H9 (cell line): ENCODE results near the gene EIF6. TPM values are rescaled to one million over a fixed set of nuclear protein-coding genes. Genes with fewer than 3 reads are reported as not detected.

ENCODE experiments used
- DNase-seq: peaks from one replicate; pipeline ENCODE4 v3.0.0-alpha.2; 2017
- H2AFZ ChIP-seq: one replicate; pipeline ENCODE4 v1.6.1; 2013; ENCODE audit warnings: mild to moderate bottlenecking, low read length, control low read depth, moderate library complexity
- H2AK5ac ChIP-seq: 2 replicates; pipeline ENCODE4 v1.6.1; 2013; ENCODE audit warnings: low read length, control low read depth, mixed read lengths; ENCODE audit not compliant: insufficient read length
- H2BK120ac ChIP-seq: one replicate; pipeline ENCODE4 v1.6.1; 2013; ENCODE audit warnings: low read depth, mild to moderate bottlenecking, low read length, control low read depth, inconsistent platforms; ENCODE audit not compliant: poor library complexity, severe bottlenecking
- H2BK12ac ChIP-seq: 2 replicates; pipeline ENCODE4 v1.6.1; 2013; ENCODE audit warnings: low read length, control low read depth, mixed read lengths, low read depth; ENCODE audit not compliant: insufficient read length
- H2BK15ac ChIP-seq: 2 replicates; pipeline ENCODE4 v1.6.1; 2013; ENCODE audit warnings: low read depth, low read length, control low read depth
- H2BK20ac ChIP-seq: one replicate; pipeline ENCODE4 v1.6.1; 2013; ENCODE audit warnings: low read depth, mild to moderate bottlenecking, low read length, control low read depth, inconsistent platforms; ENCODE audit not compliant: poor library complexity, severe bottlenecking
- H2BK5ac ChIP-seq: 2 replicates; pipeline ENCODE4 v1.6.1; 2013; ENCODE audit warnings: low read length, control low read depth, mixed read lengths; ENCODE audit not compliant: insufficient read length
- H3K14ac ChIP-seq: 2 replicates; pipeline ENCODE4 v1.6.1; 2013; ENCODE audit warnings: low read length, control low read depth; ENCODE audit not compliant: insufficient read depth
- H3K18ac ChIP-seq: 2 replicates; pipeline ENCODE4 v1.6.1; 2013; ENCODE audit warnings: low read depth, mild to moderate bottlenecking, mixed read lengths, low read length, control low read depth; ENCODE audit not compliant: insufficient read length
- H3K23ac ChIP-seq: 2 replicates; pipeline ENCODE4 v1.6.1; 2013; ENCODE audit warnings: low read length, control low read depth, mixed read lengths, low read depth; ENCODE audit not compliant: insufficient read length
- H3K23me2 ChIP-seq: 2 replicates; pipeline ENCODE4 v1.6.1; 2013; ENCODE audit warnings: low read depth, mild to moderate bottlenecking, mixed read lengths, low read length, control low read depth; ENCODE audit not compliant: insufficient read length, poor library complexity, severe bottlenecking
- H3K27ac ChIP-seq: 2 replicates; pipeline ENCODE4 v1.5.1; 2013; ENCODE audit warnings: low read length, control low read depth, mixed read lengths, low read depth; ENCODE audit not compliant: insufficient read length
- H3K27me3 ChIP-seq: 2 replicates; pipeline ENCODE4 v1.6.1; 2013; ENCODE audit warnings: low read length, control low read depth, inconsistent platforms; ENCODE audit not compliant: insufficient read depth
- H3K4ac ChIP-seq: 2 replicates; pipeline ENCODE4 v1.6.1; 2013; ENCODE audit warnings: low read depth, mild to moderate bottlenecking, control low read depth, inconsistent platforms, low read length, moderate library complexity
- H3K4me1 ChIP-seq: 2 replicates; pipeline ENCODE4 v1.6.1; 2013; ENCODE audit warnings: low read length, control low read depth, inconsistent platforms; ENCODE audit not compliant: insufficient read depth
- H3K4me2 ChIP-seq: 2 replicates; pipeline ENCODE4 v1.6.1; 2013; ENCODE audit warnings: low read length, control low read depth, mixed read lengths; ENCODE audit not compliant: insufficient read length, insufficient read depth
- H3K56ac ChIP-seq: 2 replicates; pipeline ENCODE4 v1.6.1; 2013; ENCODE audit warnings: low read depth, mild to moderate bottlenecking, mixed read lengths, low read length, control low read depth; ENCODE audit not compliant: insufficient read length
- H3K79me1 ChIP-seq: 2 replicates; pipeline ENCODE4 v1.6.1; 2013; ENCODE audit warnings: low read depth, mild to moderate bottlenecking, moderate library complexity, low read length, control low read depth, inconsistent platforms; ENCODE audit not compliant: insufficient read depth, poor library complexity, severe bottlenecking
- H3K79me2 ChIP-seq: 2 replicates; pipeline ENCODE4 v1.6.1; 2013; ENCODE audit warnings: low read length, control low read depth, inconsistent platforms; ENCODE audit not compliant: insufficient read depth
- H3K9ac ChIP-seq: 2 replicates; pipeline ENCODE4 v1.6.1; 2013; ENCODE audit warnings: low read length, control low read depth, mixed read lengths; ENCODE audit not compliant: insufficient read length; ENCODE audit errors: extremely low read depth
- H3K9me3 ChIP-seq: one replicate; pipeline ENCODE4 v1.6.1; 2013; ENCODE audit warnings: low read depth, low read length, inconsistent platforms; ENCODE audit not compliant: control insufficient read depth
- H3T11ph ChIP-seq: one replicate; pipeline ENCODE4 v1.6.1; 2013; ENCODE audit warnings: mild to moderate bottlenecking, low read length, control low read depth, inconsistent platforms
- H4K20me1 ChIP-seq: one replicate; pipeline ENCODE4 v1.6.1; 2013; ENCODE audit not compliant: control insufficient read depth, insufficient read length, insufficient read depth
- H4K5ac ChIP-seq: 2 replicates; pipeline ENCODE4 v1.6.1; 2013; ENCODE audit warnings: low read depth, mild to moderate bottlenecking, mixed read lengths, low read length, control low read depth; ENCODE audit not compliant: insufficient read length
- H4K8ac ChIP-seq: replicated peaks from 2 replicates; pipeline ENCODE4 v1.6.1; 2013; ENCODE audit warnings: low read length, control low read depth, mixed read lengths, low read depth; ENCODE audit not compliant: insufficient read length
- H4K91ac ChIP-seq: 2 replicates; pipeline ENCODE4 v1.6.1; 2013; ENCODE audit warnings: low read depth, mild to moderate bottlenecking, moderate library complexity, mixed read lengths, low read length, control low read depth; ENCODE audit not compliant: insufficient read length
- H3K27ac Mint-ChIP-seq, 3 experiments: 2 replicates in 2 of 3; 3 replicates in 1 of 3; pipeline ENCODE4 v1.8.0; 2020 to 2021; ENCODE audit warnings: mixed read lengths in 3 of 3, mild to moderate bottlenecking in 1 of 3, moderate library complexity in 1 of 3
- H3K27me3 Mint-ChIP-seq: 2 replicates; pipeline ENCODE4 v1.8.0; 2021; ENCODE audit warnings: low read depth, mild to moderate bottlenecking, moderate library complexity, mixed read lengths
- H3K36me3 Mint-ChIP-seq, 3 experiments: 2 replicates in 2 of 3; 3 replicates in 1 of 3; pipeline ENCODE4 v1.8.0; 2020 to 2021; ENCODE audit warnings: low read depth in 3 of 3, mixed read lengths in 3 of 3; ENCODE audit not compliant: insufficient read depth in 1 of 3
- H3K4me1 Mint-ChIP-seq, 2 experiments: 2 replicates each; pipeline ENCODE4 v1.8.0; 2020; ENCODE audit warnings: mixed read lengths in 2 of 2
- H3K4me3 Mint-ChIP-seq, 2 experiments: 2 replicates in 1 of 2; 3 replicates in 1 of 2; pipeline ENCODE4 v1.8.0; 2020 to 2021; ENCODE audit warnings: mild to moderate bottlenecking in 2 of 2, mixed read lengths in 2 of 2, moderate library complexity in 1 of 2
- H3K9me3 Mint-ChIP-seq, 2 experiments: 2 replicates in 1 of 2; 3 replicates in 1 of 2; pipeline ENCODE4 v1.8.0; 2020; ENCODE audit warnings: mild to moderate bottlenecking in 2 of 2, mixed read lengths in 2 of 2, moderate library complexity in 1 of 2
- WGBS: extraction: QIAGEN DNeasy Blood & Tissue Kit; methylation state at CpG from one replicate; pipeline ENCODE4 v1.1.7; 2013; ENCODE audit warnings: missing lambda C conversion rate, low lambda C conversion rate, mixed read lengths; ENCODE audit not compliant: insufficient read length; ENCODE audit errors: extremely low coverage; 5-methylcytosine and 5-hydroxymethylcytosine counted together
- total RNA-seq: library from RNA; stranded (reverse); gene quantifications from 2 replicates; pipeline ENCODE4 v1.2.1, GENCODE V29; 2021
- TF ChIP-seq, protein P1 (sequence below): fragments of 200-600 bp; sonication (generic); conservative IDR thresholded peaks from 3 replicates; pipeline ENCODE4 v1.8.0; 2021; ENCODE audit warnings: antibody characterized with exemption, mild to moderate bottlenecking

The EIF6 gene
- total RNA-seq, 1 experiment from 2014 or later = 150 TPM

DNA sequence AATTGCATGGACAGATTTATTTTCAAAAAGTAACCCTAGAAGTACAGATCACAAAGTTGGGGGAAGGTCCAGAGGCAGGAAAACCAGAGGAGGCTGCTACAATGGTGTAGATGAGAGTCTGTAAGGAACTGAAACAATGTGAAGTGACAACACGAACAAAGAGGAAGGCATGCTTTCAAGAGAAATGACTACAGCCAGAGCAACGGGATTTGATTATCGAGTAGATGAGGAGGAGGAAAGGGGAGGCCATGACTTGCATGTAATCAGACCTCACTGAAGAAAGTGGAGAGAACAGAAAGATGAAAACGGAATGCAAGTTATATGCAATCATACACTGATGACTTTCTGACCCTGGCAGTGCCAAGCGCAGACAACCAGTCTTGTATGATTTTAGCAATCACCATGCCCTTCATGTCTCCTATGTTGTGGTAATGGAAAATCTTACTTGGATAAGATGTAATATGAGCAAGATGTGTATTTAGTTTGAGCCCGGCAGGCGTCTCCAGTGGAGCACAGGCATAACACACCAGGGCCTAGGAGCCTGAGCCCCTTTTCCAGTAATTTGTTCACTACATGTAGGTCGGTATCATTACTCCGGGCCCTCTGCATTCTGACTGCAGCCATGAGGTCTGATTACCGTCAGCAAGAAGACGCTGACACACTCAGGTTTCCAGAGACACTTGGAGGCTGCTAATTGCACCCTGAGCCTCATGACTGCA, 41.6 kb upstream of the EIF6 start:
- H3K23me2 ChIP-seq = no peaks in the 10 kb centered on the region
- Mint-ChIP-seq H3K9me3 (no peaks in the 10 kb centered on the region), H3K4me3 (no peak overlapping the region), H3K27ac (no peak overlapping the region), H3K27me3 (no peaks in the 10 kb centered on the region), H3K36me3 (no peaks in the 10 kb centered on the region), H3K4me1 (peaks cover 5 to 6% of the 10 kb centered on the region in 2 experiments)
- no peak overlapping the region for H2AFZ ChIP-seq
- H3T11ph ChIP-seq = no peak overlapping the region
- H4K91ac ChIP-seq = no peak overlapping the region
- H2BK20ac ChIP-seq = no peak overlapping the region
- no CpG with 5 or more reads among the region's 11 CpGs for WGBS
- H3K14ac ChIP-seq = no peak overlapping the region
- no peak overlapping the region for H4K5ac ChIP-seq
- H3K27me3 ChIP-seq = no peaks in the 10 kb centered on the region
- H4K20me1 ChIP-seq = no peaks in the 10 kb centered on the region
- no peak overlapping the region for H3K9ac ChIP-seq
- no peaks in the 10 kb centered on the region for H3K79me1 ChIP-seq
- no peak for DNase-seq
- TF ChIP-seq, protein P1, sequence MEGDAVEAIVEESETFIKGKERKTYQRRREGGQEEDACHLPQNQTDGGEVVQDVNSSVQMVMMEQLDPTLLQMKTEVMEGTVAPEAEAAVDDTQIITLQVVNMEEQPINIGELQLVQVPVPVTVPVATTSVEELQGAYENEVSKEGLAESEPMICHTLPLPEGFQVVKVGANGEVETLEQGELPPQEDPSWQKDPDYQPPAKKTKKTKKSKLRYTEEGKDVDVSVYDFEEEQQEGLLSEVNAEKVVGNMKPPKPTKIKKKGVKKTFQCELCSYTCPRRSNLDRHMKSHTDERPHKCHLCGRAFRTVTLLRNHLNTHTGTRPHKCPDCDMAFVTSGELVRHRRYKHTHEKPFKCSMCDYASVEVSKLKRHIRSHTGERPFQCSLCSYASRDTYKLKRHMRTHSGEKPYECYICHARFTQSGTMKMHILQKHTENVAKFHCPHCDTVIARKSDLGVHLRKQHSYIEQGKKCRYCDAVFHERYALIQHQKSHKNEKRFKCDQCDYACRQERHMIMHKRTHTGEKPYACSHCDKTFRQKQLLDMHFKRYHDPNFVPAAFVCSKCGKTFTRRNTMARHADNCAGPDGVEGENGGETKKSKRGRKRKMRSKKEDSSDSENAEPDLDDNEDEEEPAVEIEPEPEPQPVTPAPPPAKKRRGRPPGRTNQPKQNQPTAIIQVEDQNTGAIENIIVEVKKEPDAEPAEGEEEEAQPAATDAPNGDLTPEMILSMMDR = no peak
- H4K8ac ChIP-seq = no peak overlapping the region
- H3K4me1 ChIP-seq = 0 out of 2 replicates have a peak, but pooled peaks cover 2% of the 10 kb centered on the region
- H3K4me2 ChIP-seq = no peak overlapping the region
- no peak overlapping the region for H2BK5ac ChIP-seq
- no peak overlapping the region for H2BK120ac ChIP-seq
- H3K27ac ChIP-seq = no peak overlapping the region
- H3K56ac ChIP-seq = no peak overlapping the region
- H3K23ac ChIP-seq = no peak overlapping the region
- H3K18ac ChIP-seq = no peak overlapping the region
- no peak overlapping the region for H2BK12ac ChIP-seq
- H3K4ac ChIP-seq = no peak overlapping the region
- no peak overlapping the region for H2AK5ac ChIP-seq
- H2BK15ac ChIP-seq = no peak overlapping the region
- no peaks in the 10 kb centered on the region for H3K9me3 ChIP-seq
- no peaks in the 10 kb centered on the region for H3K79me2 ChIP-seq
